Stomach (tissue), 4 donors: ENCODE results near the gene GPS1.

Source experiments
- CTCF ChIP-seq, 7 experiments: fragments of 450-650 bp in 4 of 7; fragments of 200-600 bp in 3 of 7; sonication (generic) in 3 of 7; IDR thresholded peaks; one replicate each; pipeline ENCODE4 v1.5.1; 2016 to 2019; ENCODE audit warnings: antibody characterized with exemption in 7 of 7, control low read depth in 2 of 7, mild to moderate bottlenecking in 1 of 7
- EP300 ChIP-seq: sonication (generic); formaldehyde crosslinking; IDR thresholded peaks from one replicate; pipeline ENCODE4 v1.6.1; 2017; ENCODE audit warnings: antibody characterized with exemption
- POLR2A ChIP-seq, 4 donors: fragments of 450-650 bp; IDR thresholded peaks; one replicate each; pipeline ENCODE4 v1.6.1; 2016; ENCODE audit warnings: antibody characterized with exemption in 4 of 4, control low read depth in 2 of 4, mild to moderate bottlenecking in 1 of 4, moderate library complexity in 1 of 4
- POLR2AphosphoS5 ChIP-seq, 3 donors: sonication (generic); formaldehyde crosslinking; IDR thresholded peaks; one replicate each; pipeline ENCODE4 v1.6.1; 2016; ENCODE audit warnings: antibody characterized with exemption in 3 of 3

- TF ChIP-seq POLR2AphosphoS5 (IDR thresholded peaks at IDR 0.05) (no peak), CTCF (IDR thresholded peaks at IDR 0.05) (no peak), EP300 (no peak), POLR2A (IDR thresholded peaks at IDR 0.05) (no peak)
Measured at GRCh38 chr17:82011617-82012187, 40.0 kb upstream of the GPS1 start.
